OCI-LY3 (cell line): Measurements from ENCODE around the gene BICC1.

Experiments
- EZH2phosphoT487 ChIP-seq: fragments of 200-600 bp; shearing (Covaris generic); IDR thresholded peaks from 2 replicates; pipeline ENCODE4 v1.6.1; 2018; ENCODE audit warnings: antibody characterized with exemption, mixed run types, low read depth
- TF ChIP-seq, protein P1 (sequence below): fragments of 200-600, 300-600 bp; sonication (generic); IDR thresholded peaks from 2 replicates; pipeline ENCODE4 v1.5.1; 2014; ENCODE audit warnings: antibody characterized with exemption, low read length, low read depth

- TF ChIP-seq, protein P1, sequence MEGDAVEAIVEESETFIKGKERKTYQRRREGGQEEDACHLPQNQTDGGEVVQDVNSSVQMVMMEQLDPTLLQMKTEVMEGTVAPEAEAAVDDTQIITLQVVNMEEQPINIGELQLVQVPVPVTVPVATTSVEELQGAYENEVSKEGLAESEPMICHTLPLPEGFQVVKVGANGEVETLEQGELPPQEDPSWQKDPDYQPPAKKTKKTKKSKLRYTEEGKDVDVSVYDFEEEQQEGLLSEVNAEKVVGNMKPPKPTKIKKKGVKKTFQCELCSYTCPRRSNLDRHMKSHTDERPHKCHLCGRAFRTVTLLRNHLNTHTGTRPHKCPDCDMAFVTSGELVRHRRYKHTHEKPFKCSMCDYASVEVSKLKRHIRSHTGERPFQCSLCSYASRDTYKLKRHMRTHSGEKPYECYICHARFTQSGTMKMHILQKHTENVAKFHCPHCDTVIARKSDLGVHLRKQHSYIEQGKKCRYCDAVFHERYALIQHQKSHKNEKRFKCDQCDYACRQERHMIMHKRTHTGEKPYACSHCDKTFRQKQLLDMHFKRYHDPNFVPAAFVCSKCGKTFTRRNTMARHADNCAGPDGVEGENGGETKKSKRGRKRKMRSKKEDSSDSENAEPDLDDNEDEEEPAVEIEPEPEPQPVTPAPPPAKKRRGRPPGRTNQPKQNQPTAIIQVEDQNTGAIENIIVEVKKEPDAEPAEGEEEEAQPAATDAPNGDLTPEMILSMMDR: no peak
- no peak for TF ChIP-seq EZH2phosphoT487
These were observed 78.3 kb downstream of the BICC1 start for GRCh38 chr10:58590924-58591323.
